PC-9 (cell line): ENCODE results near the gene CDS1.

ENCODE experiments used
- EZH2 ChIP-seq: fragments of 200-600 bp; sonication (generic); IDR thresholded peaks from 2 replicates; pipeline ENCODE4 v1.8.0; 2017; ENCODE audit warnings: antibody characterized with exemption, low read depth
- TF ChIP-seq, protein P1 (sequence below): fragments of 200-600 bp; sonication (generic); conservative IDR thresholded peaks from 2 replicates; pipeline ENCODE4 v1.6.1; 2017; ENCODE audit warnings: mixed run types, antibody characterized with exemption, mild to moderate bottlenecking, moderate library complexity

GRCh38 chr4:84631573-84631972, 48.6 kb downstream of the CDS1 start:
- no peak for TF ChIP-seq EZH2
- TF ChIP-seq, protein P1, sequence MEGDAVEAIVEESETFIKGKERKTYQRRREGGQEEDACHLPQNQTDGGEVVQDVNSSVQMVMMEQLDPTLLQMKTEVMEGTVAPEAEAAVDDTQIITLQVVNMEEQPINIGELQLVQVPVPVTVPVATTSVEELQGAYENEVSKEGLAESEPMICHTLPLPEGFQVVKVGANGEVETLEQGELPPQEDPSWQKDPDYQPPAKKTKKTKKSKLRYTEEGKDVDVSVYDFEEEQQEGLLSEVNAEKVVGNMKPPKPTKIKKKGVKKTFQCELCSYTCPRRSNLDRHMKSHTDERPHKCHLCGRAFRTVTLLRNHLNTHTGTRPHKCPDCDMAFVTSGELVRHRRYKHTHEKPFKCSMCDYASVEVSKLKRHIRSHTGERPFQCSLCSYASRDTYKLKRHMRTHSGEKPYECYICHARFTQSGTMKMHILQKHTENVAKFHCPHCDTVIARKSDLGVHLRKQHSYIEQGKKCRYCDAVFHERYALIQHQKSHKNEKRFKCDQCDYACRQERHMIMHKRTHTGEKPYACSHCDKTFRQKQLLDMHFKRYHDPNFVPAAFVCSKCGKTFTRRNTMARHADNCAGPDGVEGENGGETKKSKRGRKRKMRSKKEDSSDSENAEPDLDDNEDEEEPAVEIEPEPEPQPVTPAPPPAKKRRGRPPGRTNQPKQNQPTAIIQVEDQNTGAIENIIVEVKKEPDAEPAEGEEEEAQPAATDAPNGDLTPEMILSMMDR: no peak
